Fibroblast of the conjunctiva (primary cell): ENCODE measurements around the gene TLK2.
"Not testable (repeated sequence)": the region's sequence is repeated elsewhere in the genome, so short reads cannot be mapped to it uniquely, and the experiment has no call there.

ENCODE experiments used
- DNase-seq: peaks from one replicate; pipeline ENCODE4 v3.0.0-alpha.2; 2010; ENCODE audit warnings: low read depth

TLK2 gene

DNA sequence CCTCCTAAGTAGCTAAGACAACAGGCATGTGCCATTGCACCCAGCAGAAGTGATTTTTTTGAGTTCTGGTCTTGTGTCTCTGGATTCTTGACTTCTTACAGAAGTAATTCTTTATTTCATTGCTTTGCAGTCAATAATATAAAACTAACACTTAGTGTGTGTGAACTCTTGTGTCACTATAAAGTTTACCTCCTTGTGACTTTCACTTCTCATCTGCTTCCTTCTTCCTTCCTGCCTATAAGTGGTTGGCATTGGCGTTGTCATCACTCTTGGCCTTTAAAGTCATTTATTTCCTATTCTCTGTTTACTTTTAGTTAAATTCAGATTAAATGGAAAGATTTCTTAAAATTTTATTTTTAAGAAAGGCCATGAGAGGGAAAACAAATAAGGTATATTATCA is 12.4 kb downstream of the TLK2 start:
- DNase-seq: not testable (repeated sequence)

DNA sequence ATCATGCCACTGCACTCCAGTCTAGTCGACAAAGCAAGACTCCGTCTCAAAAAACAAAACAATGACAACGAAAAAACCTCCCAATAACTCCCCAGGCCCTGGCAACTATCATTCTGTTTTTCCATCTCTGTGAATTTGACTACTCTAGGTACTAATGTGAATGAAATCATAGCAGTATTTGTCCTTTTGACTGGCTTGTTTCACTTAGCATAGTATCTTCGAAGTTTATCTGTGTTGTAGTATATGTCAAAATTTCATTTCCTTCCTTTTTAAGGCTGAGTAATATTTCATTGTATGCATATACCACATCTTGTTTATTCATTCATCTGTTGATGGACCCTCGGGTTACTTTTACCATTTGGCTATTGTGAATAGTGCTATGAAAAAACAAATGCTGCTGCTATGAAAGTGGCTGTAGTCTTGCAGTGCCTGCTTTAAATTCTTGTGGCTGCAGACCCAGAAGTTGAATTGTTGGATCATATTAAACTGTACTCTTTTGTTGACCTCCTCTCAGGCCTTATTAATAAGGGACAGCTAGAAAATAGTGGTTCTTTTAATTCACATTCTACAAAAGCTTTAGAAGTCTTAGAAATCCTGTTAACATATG is 14.5 kb downstream of the TLK2 start:
- DNase-seq: not testable (repeated sequence)

DNA sequence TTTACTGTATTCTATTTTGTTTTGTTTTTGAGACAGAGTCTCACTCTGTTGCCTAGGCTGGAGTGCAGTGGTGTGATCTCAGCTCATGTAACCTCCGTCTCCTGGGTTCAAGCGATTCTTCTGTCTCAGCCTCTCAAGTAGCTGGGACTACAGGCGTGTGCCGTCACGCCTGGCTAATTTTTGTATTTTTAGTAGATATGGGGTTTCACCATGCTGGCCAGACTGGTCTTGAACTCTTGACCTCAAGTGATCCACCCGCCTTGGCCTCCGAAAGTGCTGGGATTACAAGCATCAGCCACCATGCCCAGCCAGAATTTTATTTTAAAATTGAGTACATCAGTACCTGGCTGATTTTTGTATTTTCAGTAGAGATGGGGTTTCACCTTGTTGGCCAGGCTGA is 15.4 kb downstream of the TLK2 start:
- DNase-seq: not testable (repeated sequence)

DNA sequence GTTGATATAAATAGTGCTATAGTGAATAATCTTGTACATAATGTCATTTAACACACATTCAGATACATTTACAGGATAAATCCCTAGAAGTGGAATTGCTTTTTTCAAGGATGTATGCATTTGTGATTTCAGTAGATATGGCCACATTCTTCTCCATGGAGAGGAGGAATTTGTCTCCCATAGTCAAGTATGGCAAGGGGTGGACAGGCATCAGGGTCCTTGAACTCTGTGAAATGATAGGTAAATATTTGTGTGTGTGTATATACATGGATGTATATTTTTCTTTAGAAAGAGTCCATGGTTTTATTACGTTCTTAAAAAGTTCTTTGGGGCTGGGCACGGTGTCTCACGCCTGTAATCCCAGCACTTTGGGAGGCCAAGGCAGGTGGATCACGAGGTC is 17.7 kb downstream of the TLK2 start:
- not testable (repeated sequence) for DNase-seq

DNA sequence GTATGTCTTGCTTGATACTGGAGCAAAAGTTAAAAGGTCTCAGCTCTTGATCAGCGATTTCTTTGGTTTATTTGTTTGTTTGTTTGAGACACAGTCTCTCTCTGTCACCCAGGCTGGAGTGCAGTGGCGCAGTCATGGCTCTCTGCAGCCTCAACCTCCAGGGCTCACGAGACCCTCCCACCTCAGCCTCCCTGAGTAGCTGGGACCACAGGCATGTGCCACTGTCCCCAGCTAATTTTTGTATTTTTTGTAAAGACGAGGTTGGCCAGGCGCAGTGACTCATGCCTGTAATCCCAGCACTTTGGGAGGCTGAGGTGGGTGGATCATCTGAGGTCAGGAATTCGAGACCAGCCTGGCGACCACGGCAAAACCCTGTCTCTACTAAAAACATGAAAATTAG is 20.2 kb downstream of the TLK2 start:
- DNase-seq: not testable (repeated sequence)

DNA sequence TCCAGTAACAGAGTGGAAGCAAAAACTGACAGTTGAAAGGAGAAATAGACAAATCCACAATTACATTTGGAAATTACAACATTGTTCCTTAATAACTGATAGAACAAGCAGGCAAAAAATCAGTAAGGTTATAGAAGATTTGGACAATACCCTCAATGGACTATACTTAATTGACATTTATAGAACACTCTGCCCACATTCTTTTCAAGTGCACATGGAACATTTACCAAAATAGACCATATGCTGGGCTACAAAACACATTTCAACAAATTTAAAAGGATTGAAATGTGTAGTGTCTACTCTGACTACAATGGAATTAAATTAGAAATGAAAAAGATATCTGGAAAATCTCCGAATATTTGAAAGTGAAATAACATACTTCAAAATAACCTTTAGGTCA is 21.8 kb downstream of the TLK2 start:
- not testable (repeated sequence) for DNase-seq

DNA sequence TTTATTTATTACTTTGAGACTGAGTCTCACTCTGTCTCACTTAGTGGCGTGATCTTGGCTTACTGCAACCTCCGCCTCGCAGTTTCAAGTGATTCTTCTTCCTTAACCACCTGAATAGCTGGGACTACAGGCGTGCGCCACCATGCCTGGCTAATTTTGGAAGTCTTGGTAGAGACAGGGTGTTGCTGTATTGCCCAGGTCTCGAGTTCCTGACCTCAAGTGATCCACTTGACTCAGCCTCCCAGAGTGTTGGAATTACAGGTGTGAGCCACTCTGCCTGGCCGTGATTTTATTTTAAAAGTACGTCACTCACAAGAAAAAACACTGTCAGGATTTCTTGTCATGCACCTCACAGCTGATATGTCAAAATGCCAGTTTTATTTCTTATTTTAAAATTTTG is 26.2 kb downstream of the TLK2 start:
- DNase-seq: not testable (repeated sequence)

DNA sequence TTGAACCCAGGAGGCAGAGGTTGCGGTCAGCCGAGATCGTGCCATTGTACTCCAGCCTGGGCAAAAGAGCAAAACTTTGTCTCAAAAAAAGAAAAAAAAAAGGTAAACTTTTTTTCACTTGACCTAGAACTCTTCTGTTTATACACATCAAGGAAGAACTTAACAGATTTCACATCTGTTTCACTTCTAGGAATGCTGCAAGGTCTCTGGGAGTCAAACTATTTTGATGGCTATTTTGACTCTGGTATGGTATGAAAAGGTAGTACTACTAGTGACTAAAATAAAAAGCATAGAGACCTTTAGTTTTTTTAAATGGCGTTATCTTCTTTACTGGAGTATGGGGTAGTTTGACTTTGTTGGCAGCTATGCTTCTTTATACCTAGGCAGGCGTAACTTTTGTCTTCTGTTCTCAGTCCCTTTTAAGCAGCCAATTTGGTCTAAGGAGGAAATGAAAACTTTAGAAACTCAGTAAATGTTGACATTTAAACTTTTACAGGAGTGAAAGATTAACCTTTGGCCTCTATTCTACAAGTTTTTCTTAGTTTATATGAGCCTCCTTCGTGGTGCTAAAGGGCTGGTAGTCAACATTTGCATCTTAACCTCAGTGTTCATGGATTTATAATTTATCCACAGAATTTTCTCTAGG is 28.7 kb downstream of the TLK2 start:
- not testable (repeated sequence) for DNase-seq

DNA sequence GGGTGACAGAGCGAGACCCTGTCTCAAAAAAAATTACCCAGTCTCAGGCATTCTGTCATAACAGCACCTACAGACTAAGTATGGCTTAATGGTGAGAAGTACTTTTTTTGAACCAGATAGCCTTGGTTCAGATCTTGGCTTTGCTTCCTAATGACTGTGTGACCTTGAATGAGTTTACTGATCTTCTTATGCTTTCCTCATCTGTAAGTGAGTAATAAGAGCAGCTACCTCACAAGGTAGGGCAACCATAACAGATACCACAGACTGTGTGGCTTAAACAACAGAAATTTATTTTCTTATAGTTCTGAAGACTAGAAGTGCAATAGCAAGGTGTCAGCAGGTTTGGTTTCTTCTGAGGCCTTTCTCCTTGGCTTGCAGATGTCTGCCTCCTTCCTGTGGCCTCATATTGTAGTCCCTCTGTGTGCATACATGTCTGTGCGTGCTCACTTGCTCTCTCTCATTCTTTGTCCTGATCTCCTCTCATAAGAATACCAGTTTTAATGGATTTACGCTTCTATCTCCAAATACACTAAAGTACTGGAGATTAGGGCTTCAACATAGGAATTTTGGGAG is 31.7 kb downstream of the TLK2 start:
- not testable (repeated sequence) for DNase-seq

DNA sequence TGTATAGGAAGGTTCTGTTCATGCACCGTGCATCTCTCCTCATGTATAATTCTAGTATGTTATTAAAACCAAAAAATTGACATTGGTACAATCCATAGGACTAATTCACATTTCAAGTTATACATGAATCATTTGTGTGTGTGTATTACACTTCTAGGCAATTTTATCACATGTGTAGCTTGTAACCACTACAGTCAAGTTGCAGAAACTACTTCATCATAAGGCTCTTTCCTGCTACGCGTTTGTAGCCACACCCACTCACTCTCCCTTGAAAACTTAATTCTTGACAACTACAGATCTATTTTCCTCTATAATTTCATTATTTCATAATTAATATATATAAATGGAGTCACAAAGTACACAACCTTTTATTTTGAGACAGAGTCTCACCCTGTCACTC is 32.4 kb downstream of the TLK2 start:
- not testable (repeated sequence) for DNase-seq

DNA sequence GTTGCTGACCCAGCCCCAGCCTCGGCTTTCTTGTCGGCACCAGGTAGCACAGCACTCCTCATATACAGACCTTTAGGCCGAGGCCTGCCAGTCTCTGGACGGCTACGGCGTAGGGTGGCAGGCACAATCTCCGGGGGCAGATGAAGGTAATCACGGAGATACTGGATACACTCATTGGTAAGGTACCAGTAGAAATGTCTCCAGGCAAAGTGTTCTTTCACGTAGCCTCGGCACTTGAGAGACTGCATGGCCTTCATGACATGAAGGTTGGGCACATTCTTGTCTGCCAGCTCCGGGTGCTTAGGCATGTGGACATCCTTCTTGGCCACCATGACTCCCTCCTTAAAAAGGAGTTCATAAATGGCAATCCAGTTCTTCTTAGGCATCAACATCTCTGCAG is 37.8 kb downstream of the TLK2 start:
- not testable (repeated sequence) for DNase-seq

DNA sequence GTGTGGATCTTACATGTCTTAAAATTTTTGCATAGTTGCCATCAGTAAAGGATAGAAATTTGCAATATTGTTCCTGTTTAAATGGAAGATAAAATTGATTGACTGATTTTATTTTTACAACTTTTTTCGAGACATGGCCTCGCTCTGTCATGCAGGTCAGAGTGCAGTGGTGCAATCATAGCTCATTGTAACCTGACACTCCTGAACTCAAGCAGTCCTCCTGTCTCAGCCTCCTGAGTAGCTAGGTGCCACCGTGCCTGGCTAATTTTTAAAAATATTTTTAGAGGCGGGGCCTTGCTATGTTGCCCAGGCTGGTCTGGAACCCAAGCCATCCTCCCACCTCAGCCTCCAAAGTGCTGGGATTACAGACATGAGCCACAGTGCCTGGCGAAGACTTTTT is 42.7 kb downstream of the TLK2 start:
- not testable (repeated sequence) for DNase-seq

DNA sequence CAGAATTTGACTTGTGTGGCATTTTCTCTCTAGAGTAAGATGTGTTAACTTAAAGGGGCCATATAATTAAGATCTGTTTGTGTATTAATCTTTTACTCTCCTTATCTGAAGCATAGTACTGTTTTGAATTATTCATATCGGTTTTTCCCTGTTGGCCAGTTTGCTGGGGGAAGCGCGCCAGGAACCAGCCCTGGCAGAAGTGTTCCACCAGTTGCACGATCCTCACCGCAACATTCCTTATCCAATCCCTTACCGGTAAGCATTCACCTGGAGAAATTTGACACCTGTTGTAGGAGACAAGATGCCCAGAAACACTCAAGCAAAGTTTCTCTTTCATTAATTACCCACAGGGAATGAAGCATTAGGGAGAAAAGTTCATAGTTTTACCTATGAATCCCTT is 45.5 kb downstream of the TLK2 start:
- not testable (repeated sequence) for DNase-seq

DNA sequence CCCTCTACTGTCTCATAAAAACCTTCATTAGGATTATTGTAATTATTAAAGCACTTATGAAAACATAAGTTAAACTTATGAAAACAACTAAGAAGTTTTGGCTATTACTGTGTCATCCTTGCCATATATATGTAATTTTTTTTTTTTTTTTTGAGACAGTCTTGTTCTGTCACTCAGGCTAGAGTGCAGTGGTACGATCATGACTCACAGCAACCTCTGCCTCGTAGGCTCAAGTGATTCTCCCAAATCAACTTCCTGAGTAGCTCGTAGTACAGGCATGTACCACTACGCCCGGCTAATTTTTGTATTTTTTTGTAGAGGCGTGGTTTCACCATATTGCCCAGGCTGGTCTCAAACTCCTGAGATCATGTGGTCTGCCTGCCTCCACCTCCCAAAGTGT is 46.7 kb downstream of the TLK2 start:
- not testable (repeated sequence) for DNase-seq

DNA sequence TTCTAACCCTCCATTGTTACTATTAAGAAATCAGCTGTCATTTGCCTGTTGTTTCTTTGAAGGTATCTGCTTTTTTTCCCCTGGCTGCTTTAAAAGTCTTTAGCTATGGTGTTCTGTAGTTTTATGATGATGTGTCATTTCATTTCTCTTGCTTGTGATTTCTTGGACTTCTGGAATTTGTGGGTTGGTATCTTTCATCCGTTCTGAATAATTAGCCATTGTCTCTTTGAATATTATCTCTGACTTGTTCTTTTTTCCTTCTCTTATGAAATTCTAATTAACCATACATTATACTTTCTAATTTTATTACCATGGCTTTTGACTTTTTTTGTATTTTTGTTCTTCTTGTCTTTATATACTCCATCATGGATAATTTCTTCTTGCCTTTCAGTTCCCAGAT is 52.3 kb downstream of the TLK2 start:
- not testable (repeated sequence) for DNase-seq

DNA sequence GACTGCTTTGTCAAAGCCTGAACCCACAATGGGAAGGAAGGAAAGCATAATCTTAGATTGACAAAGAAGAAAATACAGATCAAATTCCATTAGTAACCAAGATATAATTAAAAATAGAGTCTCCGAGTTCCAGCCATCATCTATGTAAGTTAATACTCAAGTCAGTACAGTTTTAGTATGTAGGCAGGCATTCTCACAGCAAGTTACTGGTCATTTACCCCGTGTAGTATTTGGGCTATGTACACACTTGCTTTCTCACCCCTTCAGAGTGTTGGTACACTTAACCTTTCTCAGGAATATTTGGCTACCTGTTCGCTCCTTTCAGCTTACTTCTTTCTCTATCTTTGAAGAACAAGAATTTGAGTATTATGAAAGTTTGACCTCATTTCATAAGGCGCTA is 57.9 kb downstream of the TLK2 start:
- not testable (repeated sequence) for DNase-seq

DNA sequence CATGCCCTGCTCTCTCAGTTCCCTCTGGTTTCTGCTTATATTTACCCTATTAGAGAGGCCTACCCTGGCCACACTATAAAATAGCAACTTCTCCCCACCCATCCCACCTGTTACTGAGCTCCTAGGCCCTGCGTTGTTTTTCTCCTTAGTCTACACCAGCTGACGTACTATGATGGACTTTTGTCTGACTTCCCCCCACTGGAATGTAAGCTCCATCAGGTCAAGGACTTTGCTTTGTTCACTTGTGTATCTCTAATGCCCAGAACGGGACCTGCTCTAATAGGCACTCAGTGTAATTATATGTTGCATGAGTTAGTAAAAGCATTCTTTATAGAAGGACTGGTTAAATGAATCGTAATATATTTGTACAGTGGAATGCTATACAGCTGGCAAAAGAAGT is 62.4 kb downstream of the TLK2 start:
- not testable (repeated sequence) for DNase-seq

DNA sequence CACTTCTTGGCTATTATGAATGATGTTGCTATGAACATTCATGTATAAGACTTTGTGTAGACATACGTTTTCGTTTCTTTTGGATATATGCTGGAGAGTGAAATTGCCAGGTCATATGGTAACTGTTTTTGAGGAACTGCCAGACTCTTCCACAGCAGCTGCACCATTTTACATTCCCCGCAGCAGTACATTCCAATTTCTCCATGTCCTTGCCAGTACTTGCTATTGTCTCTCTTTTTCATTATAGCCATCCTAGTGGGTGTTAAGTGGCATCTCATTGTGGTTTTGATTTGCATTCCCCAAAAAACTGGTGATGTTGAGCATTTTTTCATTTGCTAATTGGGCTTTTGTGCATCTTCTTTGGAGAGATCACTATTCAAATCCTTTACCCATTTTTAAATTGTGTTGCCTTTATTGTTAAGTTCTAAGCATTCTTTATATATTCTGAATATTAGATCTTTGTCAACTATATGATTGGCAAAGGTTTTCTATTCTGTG is 64.7 kb downstream of the TLK2 start:
- not testable (repeated sequence) for DNase-seq

DNA sequence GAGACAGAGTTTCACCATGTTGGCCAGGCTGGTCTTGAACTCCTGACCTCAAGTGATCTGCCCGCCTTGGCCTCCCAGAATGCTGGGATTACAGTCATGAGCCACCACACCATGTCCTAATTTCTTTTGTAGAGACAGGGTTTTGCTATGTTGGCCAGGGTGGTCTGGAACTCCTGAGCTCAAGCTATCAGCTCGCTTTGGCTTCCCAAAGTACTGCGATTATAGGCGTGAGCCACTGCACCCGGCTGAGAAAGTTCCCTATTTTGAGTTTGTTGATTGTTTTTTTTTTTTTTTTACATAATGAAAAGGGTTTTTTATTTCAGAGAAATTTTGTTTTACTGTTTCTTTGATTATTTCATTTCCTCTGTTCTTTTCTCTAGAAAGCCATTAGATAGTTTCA is 67.4 kb downstream of the TLK2 start:
- not testable (repeated sequence) for DNase-seq

DNA sequence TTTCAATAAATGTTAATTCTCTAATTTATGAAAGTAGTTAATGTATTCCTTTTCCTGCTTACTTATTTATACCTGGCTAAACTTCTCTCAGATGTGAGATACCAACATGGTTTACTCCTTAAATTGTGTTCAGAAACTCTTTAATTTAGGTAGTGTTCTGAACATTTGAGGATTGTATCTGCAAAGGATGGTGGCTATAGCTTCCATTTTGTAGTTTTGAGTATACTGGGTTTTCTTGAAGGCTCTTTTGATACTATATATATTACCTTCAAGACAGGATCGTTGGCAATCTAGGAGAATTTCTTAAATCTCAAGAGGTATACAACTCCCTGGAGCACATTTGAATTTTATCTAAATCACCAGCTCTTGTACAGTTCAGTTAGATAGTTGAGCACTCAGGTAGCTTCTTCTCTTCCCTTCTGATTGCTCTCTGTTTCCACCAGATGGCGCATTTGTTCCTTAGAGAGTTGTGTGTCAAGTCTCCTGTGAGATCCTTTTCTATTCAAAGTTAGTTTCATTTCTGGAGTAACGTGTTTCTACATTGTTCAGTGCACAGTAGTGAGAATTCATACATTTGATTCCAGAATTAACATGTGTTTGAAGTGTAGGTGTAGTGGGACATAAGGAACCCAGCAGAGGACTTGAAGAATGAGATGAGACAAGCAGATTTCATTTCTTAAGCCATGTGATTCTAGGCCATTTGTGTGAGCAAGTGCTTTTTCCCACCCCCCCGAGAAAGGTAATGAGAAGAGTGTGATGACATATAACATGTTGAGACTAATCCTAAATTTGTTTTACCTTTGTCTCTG is 74.4 kb downstream of the TLK2 start:
- not testable (repeated sequence) for DNase-seq

DNA sequence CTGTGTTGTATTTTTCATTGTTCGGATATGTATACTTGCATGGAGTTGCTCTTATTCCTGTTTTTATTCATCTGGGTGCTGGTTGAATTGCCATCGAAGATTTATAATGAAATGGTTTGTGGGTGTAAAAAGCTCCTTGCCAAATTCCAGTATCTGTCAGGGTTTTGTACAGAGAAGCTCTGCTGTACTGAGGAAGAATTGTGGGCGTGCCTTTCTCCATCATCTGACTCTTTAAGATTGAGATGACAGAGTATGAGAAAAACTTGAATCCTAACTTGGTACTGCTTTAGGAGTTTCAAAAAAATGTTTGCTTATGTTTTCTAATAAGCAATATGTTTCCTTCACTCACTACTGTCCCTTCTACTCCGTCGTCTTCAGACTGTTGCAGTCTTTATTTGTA is 78.9 kb downstream of the TLK2 start:
- not testable (repeated sequence) for DNase-seq

DNA sequence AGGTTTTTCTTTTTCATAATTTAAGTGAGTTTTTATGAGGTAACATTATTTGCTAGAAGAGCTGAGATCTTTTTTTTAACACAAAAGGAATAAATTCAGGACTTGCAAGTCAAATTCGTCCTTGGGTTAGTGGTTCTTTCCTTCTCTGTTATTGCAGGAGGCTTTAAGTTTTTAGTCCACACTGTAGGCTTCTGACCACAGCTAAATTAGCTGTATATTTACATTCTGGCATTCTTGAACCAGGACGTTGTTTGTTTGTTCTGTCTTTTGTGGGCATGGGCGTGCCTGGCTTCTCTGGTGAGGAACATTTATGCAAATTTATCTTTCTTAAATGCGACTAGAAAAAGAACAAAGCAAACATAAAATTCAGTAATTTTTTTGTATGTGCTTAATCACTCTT is 80.3 kb downstream of the TLK2 start:
- DNase-seq: not testable (repeated sequence)
